Ecto neural progenitor cell (in vitro differentiated cells): Measurements from ENCODE around the gene NPC1.
"Not testable (repeated sequence)": the region's sequence is repeated elsewhere in the genome, so short reads cannot be mapped to it uniquely, and the experiment has no call there.

Experiments used
- DNase-seq: peaks from one replicate; pipeline ENCODE4 v3.0.0-alpha.2; 2018; ENCODE audit warnings: low spot score

Gene NPC1

GRCh38 chr18:23521907-23522306 is 64.4 kb downstream of the NPC1 start:
- DNase-seq = no peak

GRCh38 chr18:23521271-23521670 is 65.0 kb downstream of the NPC1 start:
- no peak for DNase-seq

GRCh38 chr18:23519734-23520133 is 66.6 kb downstream of the NPC1 start:
- no peak for DNase-seq

DNA sequence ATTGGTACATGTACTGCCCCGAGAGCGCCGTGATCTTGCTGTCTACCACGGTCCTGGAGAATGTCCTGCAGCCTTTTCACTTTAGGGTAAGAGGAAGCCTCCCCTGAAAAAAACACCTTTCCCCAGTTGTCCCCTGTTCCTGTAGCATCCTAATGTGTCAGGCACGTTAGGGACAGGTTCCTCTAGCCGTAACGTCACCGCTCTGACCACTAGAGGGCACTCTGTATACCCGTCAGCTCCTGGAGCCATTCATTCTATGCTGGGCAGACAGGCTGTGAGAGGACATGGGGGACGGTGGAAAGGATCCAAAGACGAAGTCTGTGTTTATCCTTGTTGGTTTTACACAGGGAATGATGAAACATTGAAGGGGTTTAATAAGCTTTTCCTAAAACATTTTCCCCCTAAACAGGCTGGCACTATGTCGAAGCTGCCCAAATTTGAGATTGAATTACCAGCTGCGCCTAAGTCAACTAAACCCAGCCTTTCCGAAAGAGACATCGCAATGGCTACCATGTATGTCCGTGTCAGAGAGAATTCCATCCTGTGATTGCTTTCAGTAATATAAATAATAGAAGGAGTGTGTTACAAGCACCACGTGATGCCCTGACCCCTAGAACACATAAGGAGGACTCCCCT is 70.3 kb downstream of the NPC1 start:
- DNase-seq = peak; percentile 80

GRCh38 chr18:23512641-23513040 is 73.7 kb downstream of the NPC1 start:
- no peak for DNase-seq

DNA sequence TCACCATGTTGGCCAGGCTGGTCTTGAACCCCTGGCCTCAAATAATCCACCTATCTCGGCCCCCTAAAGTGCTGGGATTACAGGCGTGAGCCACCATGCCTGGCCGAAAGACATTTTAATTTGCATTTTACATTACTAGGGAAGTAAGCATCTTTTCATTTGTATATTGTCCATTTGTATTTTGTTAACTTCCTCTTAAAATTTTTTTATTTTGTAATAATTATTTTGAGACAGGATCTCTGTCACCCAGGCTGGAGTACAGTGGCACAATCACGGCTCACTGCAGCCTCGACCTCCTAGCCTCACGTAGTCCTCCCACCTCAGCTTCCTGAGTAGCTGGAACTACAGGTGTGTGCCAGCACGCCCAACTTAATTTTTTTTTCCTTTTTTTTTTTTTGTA is 74.1 kb downstream of the NPC1 start:
- DNase-seq = not testable (repeated sequence)

GRCh38 chr18:23510923-23511322 is 75.4 kb downstream of the NPC1 start:
- not testable (repeated sequence) for DNase-seq

DNA sequence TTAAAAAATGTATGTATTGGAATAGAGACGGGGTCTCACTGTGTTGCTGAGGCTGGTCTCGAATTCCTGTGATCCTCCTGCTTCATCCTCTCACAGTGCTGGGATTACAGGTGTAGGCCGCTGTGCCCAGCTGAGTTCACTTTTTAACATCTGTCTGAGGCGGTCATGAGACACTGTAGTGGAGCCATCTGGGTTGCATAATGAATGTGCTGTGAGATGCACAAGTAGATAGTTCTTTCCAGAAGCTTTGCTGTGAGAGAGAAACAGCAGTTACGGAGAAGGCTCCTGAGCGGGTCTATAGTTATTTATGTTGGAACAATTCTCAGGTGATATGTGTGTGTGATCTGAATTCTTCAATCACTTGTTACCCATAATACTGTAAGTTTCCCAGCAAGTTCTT is 79.9 kb downstream of the NPC1 start:
- DNase-seq = no peak

DNA sequence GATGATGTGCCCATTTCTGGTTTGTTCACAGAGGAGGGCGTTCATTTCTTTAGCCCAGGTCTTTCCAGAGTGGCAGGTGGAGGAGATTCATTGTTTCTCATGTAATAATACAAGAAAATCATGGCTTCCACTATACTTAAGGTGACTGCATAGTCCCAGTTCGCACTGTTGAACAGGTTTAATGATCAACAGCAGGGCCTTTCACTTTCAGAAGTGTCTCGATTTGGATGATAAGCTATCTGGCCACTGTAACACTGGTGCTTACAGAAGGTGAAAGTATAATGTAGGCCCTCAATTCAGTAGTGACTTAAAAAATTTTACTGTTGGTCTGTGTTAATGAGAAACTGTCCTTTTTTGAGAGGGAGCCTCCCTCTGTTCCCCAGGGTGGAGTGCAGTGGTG is 81.6 kb downstream of the NPC1 start:
- DNase-seq = no peak

- no peak for DNase-seq
Observed at GRCh38 chr18:23503963-23504344, 82.4 kb downstream of the NPC1 start.

DNA sequence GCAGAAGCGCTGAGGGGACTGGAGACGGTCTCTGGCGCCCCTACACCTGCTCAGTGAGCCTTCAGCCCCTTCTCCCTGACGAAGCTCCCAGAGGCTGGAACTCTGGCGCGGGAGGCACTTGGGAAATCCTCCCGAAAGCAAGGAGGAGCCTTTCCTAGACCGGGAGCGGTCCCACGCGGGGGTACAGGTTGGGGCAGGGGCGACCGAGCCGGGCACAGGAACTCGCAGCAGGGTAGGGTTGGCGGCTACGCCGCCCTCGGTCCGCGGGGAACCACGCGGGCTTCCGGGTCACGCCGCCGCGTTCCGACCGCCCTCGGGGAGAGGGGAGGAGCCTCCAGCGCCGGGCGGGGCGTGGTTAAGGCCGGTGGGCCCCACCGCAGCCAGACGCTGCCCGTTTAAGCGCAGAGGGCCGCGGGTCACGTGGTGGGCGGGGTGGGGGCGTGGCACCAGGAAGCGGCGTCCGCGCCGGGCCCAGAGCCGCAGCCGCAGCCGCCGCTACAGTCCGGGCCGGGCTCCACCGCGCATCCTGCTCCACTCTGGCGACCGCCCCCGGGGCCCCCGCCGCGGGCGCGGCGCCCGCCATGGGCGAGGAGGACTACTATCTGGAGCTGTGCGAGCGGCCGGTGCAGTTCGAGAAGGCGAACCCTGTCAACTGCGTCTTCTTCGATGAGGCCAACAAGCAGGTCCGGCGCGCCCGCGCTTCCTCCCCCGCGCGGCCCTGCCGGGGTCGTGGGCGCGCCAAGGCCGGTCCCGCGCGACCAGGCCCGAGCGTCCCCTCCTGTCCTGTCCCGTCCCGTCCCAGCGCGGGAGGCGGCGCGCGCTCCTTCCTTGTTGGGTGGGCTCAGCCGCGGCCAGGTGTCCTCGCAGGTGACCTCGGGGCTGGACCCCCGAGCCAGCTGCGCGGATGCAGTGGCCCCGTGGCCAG is 83.0 kb downstream of the NPC1 start, which contains the start of gene RMC1:
Gene RMC1 (plus strand): TSS at position 474 of the 925 bp plus-strand sequence. CDS start 108 bp downstream, at position 582.
- DNase-seq = peak; percentile 98

DNA sequence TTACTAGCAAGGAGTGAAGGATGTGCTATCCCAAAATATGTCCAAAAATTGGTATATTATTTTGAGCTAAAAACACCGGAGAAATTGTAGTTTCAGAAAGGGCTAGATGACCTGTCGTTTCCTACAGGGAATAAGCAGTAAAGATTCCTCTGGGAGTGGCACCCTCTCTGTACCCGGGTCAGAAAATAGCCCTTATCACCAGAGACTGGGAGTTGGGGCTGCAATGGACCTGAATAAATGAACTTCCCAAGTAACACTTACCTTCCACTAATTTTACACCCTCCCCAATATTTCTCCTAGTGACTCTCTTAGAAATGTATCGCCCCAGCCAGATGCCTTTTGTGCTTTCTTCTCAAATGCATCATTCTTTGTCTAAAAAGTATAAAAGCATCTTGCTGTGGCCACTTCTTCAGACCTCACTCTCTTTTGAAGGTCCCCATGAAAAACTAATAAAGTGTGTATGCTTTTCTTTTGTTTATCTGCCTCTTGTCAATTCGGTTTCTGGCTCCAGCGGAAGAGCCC is 83.7 kb downstream of the NPC1 start:
- DNase-seq = no peak

- no peak for DNase-seq
Observed at GRCh38 chr18:23501626-23502025, 84.7 kb downstream of the NPC1 start.

GRCh38 chr18:23499291-23499781 is 87.0 kb downstream of the NPC1 start:
- DNase-seq = no peak

- DNase-seq = peak; percentile 75
Observed at GRCh38 chr18:23498877-23499276, 87.4 kb downstream of the NPC1 start.

GRCh38 chr18:23498117-23498516 is 88.2 kb downstream of the NPC1 start:
- no peak for DNase-seq

- no peak for DNase-seq
Observed at GRCh38 chr18:23495723-23496440, 90.4 kb downstream of the NPC1 start.

- DNase-seq = no peak
Observed at GRCh38 chr18:23494992-23495391, 91.3 kb downstream of the NPC1 start.

- DNase-seq = no peak
Observed at GRCh38 chr18:23493654-23494053, 92.7 kb downstream of the NPC1 start.

DNA sequence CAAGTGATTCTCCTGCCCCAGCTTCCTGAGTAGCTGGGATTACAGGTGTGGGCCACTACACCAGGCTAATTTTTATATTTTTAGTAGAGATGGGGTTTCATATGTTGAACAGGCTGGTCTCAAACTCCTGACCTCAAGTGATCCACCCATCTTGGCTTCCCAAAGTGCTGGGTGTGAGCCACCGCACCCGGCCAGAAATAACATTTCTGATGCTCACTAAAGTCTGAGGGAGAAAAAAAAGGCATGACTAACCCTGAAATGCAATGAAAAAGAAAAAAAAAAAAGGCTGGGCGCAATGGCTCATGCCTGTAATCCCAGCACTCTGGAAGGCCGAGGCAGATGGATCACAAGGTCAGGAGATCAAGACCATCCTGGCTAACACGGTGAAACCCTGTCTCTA is 96.7 kb downstream of the NPC1 start:
- DNase-seq = not testable (repeated sequence)

DNA sequence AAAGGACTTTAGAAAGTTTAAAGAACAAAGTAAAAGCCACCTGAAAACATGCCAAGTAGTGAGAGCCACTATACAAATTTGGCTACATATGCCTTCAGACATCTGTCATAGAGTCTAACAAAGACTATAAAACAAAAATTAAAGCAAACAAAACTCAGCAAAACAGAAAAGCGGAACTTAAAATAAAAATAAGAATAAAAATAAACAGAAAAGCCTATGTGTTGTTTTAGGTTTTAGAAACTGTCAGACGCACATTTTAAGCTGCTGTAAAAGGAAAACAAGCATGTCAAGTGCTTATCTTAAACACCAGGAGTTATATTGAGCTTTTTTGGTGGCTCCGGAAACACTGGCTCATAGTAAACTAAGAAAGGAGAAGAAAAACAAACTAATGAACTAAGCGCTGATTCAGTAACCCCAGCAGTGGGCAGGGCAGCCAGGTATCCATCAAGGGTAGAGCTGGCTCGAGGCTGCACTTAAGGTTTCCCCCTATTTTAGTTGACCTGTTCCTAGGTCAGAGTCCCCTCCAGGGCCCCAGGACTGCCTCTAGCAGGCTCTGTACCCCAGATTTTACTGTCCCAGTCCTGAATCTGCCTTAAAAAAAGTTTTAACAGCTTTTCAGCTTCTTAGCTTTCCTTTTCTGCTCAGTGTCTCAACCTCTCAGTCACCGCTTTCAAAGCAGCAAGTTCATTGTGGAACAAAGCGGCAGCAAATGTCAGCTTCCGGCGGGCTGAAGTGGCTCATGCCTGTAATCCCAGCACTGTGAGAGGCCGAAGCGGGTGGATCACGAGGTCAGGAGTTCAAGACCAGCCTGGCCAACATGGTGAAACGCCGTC is 98.4 kb downstream of the NPC1 start:
- no peak for DNase-seq
